Stimulated activated naive CD8-positive, alpha-beta T cell treated with anti-CD3 and anti-CD28 coated beads, Interleukin-15, amount 100 ng/mL, for 72 hours (primary cell): ENCODE results near the gene ADM2.
A peak's percentile ranks its signal among the peaks of the same experiment; 100 is the strongest.

Experiments
- ATAC-seq: fragments of 150-1000 bp; cut with Tn5 transposase; 2 replicates; pipeline ENCODE4 v1.10.0; 2021; ENCODE audit warnings: mild to moderate bottlenecking, moderate library complexity
- DNase-seq, 2 donors: peaks; one replicate each; pipeline ENCODE4 v3.0.0; 2021 to 2022
- H3K27ac Mint-ChIP-seq, 2 donors: one replicate each; pipeline ENCODE4 v1.8.0; 2022; ENCODE audit warnings: mild to moderate bottlenecking in 2 of 2, mixed read lengths in 2 of 2, moderate library complexity in 2 of 2
- H3K27me3 Mint-ChIP-seq: one replicate; pipeline ENCODE4 v1.8.0; 2022; ENCODE audit warnings: mixed read lengths
- H3K4me1 Mint-ChIP-seq: one replicate; pipeline ENCODE4 v1.8.0; 2022; ENCODE audit warnings: mild to moderate bottlenecking, mixed read lengths
- H3K4me3 Mint-ChIP-seq, 2 donors: one replicate each; pipeline ENCODE4 v1.8.0; 2022; ENCODE audit warnings: mild to moderate bottlenecking in 2 of 2, mixed read lengths in 2 of 2, moderate library complexity in 1 of 2
- H3K9me3 Mint-ChIP-seq, 2 donors: one replicate each; pipeline ENCODE4 v1.8.0; 2022; ENCODE audit warnings: mixed read lengths in 2 of 2

ADM2 gene

DNA sequence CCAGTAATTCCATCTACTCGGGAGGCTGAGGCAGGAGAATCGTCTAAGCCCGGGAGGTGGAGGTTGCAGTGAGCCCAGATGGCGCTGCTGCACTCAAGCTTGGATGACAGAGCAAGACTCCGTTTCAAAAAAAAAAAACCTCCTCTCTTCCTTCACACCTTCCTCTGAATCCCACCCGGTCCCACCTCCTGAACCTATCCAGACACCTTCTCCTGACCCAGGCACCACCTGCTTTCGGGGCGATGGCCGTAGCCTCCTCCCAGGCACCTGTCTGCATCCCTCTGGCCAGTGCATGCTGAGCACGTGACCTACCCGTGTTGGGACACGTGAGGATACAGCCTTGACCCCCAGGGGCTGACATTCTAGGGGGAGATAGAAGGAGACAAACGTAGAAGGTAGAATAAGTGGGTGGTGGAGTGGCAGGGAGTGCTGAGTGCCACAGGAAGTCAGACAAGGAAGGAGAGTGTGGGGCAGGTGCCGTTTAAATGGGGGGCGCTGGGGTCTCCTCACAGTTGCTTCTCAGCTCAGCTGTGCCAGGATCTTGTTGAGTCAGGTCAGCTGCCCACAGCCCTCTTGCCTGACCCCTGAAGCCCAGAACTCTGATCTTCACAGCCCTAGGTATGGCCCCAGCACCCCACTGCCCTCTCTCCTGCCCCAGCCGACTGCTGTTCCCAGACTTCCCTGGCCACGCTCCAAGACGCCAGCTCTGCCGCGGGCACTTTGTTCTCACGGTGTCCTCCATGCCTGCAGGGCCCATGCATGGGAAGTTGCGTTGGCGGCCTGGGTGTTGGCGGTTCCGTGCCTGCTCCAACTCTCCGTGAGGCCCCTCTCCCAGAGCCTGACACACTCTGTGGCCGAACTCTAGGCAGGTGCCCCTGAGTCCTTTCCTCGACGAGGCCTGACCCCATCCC lies 4.1 kb downstream of the ADM2 start:
- DNase-seq (no peak), ATAC-seq (no peak)
- no peak overlapping the region for H3K4me3 Mint-ChIP-seq
- peaks cover 31% of the 10 kb centered on the region for H3K4me1 Mint-ChIP-seq
- H3K27ac Mint-ChIP-seq = no peak overlapping the region
- no peaks in the 10 kb centered on the region for H3K9me3 Mint-ChIP-seq
- peaks cover 16% of the 10 kb centered on the region for H3K27me3 Mint-ChIP-seq

DNA sequence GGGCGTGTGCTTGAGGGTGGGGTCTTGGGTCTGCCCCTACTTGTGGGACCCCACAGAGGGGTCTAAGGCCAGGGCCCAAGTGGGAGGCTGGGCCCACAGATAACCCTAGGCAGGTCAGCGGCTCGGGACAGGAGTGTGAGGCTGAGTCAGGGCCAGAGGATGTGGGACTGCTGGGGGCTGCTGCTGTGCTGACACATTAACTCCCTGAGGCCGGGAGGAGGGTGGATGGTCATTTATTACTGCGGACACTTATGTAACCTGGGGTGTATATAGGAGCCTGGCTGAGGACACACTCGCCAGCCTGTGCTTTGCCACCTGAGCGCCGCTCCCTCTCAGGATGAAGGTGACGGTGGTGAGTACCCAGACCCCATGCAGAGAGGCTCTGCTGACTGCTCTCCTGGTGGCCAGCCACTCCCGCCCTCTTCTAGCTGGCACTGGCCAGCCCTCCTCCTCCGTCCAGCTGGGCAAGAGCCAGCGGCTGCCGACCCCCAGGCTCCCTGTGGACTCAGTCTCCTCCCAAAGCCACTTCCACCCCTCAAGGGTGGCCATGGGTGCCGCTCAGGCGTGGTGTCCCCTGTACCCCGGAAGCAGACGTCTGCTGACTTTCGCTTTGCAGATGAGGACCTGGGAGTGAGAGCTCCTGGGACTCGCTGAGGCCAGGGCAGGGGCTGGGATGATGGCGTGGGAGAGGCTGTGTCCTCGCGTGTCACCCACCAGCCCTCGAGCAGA lies 5.4 kb downstream of the ADM2 start, which contains the start of gene MIOX:
Gene MIOX, plus strand, starts transcription at position 299 of the 729 bp plus-strand sequence. Its CDS starts 39 bp downstream, at position 338.
- no peak for ATAC-seq
- Mint-ChIP-seq H3K27ac (peak within 1 kb of the TSS; percentile 9 to 36), H3K9me3 (no peaks in the 10 kb centered on the region), H3K4me1 (peaks cover 37% of the 10 kb centered on the region), H3K27me3 (peaks cover 12% of the 10 kb centered on the region), H3K4me3 (no peak within 1 kb of the TSS)
- DNase-seq = no peak

DNA sequence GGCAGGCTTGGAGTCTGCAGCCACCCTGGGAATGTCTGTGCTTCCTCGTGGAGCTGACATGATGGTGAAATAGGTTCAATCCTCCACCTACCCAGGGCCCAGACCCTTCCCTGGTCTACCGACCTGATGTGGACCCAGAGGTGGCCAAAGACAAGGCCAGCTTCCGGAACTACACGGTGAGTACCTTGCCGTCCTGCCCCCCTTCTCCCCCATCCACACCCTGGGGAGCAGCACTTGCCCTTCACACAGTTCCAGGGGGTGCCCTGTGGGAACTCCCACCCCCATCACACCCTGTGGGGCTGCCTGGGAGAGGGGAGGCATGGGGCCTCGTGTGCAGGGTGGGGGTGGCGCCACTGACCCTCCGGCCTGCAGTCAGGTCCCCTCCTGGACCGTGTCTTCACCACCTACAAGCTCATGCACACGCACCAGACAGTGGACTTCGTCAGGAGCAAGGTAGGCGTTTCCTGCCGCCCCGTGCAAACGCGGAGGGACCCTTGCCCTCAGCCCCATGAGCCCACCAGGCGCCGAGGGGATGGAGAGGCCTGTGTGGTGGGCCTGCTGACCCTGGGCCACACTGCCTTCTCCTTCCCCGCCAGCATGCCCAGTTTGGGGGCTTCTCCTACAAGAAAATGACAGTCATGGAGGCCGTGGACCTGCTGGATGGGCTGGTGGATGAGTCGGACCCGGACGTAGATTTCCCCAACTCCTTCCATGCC lies 6.1 kb downstream of the ADM2 start:
- peak; percentile 39 for ATAC-seq
- Mint-ChIP-seq H3K4me1 (peaks cover 37% of the 10 kb centered on the region), H3K27ac (no peak overlapping the region)

GRCh38 chr22:50488006-50488677 lies 6.8 kb downstream of the ADM2 start:
- Mint-ChIP-seq H3K9me3 (no peaks in the 10 kb centered on the region), H3K27ac (no peak overlapping the region)
- ATAC-seq = no peak

More for the DNA sequence above, 6.1 kb downstream of the ADM2 start:
- no peak for DNase-seq
- Mint-ChIP-seq H3K27me3 (peaks cover 12% of the 10 kb centered on the region), H3K4me3 (no peak overlapping the region), H3K9me3 (no peaks in the 10 kb centered on the region)

DNA sequence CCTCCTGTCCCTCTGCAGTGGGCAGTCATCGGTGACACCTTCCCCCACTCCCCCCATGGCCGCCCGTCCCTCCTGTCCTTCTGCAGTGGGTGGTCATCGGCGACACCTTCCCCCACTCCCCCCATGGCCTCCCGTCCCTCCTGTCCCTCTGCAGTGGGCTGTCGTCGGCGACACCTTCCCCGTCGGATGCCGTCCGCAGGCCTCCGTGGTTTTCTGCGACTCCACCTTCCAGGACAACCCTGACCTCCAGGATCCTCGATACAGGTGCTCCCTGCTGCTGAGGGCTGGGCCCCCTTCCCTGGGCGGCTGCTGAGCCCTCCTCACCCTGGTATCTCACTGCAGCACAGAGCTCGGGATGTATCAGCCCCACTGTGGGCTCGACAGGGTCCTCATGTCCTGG lies 7.5 kb downstream of the ADM2 start:
- DNase-seq (no peak), ATAC-seq (no peak)
- Mint-ChIP-seq H3K27me3 (peaks cover 12% of the 10 kb centered on the region), H3K27ac (no peak overlapping the region), H3K4me3 (no peak overlapping the region), H3K9me3 (no peaks in the 10 kb centered on the region), H3K4me1 (peaks cover 28% of the 10 kb centered on the region)

More at GRCh38 chr22:50488006-50488677, 6.8 kb downstream of the ADM2 start:
- Mint-ChIP-seq H3K4me1 (peaks cover 32% of the 10 kb centered on the region), H3K4me3 (no peak overlapping the region), H3K27me3 (peaks cover 12% of the 10 kb centered on the region)
- DNase-seq = no peak

GRCh38 chr22:50489363-50490243 lies 8.3 kb downstream of the ADM2 start:
- DNase-seq (no peak), ATAC-seq (no peak)
- Mint-ChIP-seq H3K27me3 (peaks cover 12% of the 10 kb centered on the region), H3K4me1 (peaks cover 24% of the 10 kb centered on the region), H3K4me3 (no peak overlapping the region), H3K27ac (no peak overlapping the region), H3K9me3 (no peaks in the 10 kb centered on the region)

DNA sequence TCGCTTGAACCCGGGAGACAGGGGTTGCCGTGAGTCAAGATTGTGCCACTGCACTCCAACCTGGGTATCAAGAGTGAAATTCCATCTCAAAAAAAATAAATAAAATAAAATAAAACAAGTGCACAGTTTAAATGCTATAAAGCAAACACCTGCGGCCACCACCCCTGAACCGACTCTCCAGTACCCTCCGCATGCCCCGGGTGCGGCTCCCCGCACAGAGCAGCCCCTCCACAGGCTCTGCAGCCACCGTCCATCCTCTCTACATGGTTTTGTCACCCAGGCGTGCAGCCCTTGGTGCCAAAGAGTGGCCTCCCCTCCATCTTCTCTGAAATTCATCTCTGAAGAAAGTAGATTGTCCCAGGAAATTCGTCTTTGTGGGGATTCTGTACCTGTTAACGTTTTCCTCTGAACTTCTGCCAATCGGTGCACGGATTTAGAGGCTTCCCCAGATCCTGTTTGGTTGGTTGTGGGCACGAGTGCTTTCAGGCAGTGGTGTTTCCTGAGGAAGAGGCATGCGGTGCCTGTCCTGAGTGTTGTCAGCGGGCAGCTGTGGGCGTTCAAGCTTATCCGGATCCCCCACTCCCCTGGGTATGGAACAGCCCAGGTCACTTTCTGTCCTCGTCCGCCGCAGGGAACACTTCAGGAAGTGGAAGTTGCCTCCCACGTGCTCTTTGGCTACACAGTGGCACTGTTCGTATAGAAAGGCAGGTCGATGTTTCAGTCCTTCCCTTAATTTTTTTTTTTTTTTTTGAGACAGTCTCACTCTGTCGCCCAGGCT lies 9.4 kb downstream of the ADM2 start:
- ATAC-seq (peak; percentile 36), DNase-seq (no peak)
- H3K9me3 Mint-ChIP-seq = no peaks in the 10 kb centered on the region
- peak overlapping the region; percentile 56 to 62 for H3K4me3 Mint-ChIP-seq
- H3K4me1 Mint-ChIP-seq = peaks cover 17% of the 10 kb centered on the region
- peaks cover 8% of the 10 kb centered on the region for H3K27me3 Mint-ChIP-seq
- H3K27ac Mint-ChIP-seq = peak overlapping the region in 1 of 2 donors; percentile 78

DNA sequence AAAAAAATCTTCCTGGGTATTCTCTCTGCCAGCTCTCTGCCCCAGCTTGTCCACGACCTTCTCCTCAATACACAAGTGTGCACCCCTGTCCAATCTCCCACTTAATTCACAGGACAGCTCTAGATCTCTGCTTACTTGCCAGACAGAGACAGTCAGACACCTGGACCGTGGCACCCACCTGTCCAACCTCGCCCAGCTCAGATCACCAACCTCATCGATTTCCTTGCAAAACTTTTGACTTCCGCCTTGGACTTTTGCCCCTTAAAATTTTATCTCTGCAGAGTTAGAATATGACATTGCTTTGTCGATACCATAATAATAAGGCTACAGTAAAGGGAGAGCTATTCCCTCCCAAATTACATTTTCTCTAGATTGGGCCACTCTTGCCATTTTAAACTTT lies 15.8 kb downstream of the ADM2 start:
- DNase-seq (no peak), ATAC-seq (no peak)
- Mint-ChIP-seq H3K27me3 (no peaks in the 10 kb centered on the region), H3K9me3 (no peaks in the 10 kb centered on the region), H3K27ac (no peak overlapping the region), H3K4me1 (peaks cover 11% of the 10 kb centered on the region), H3K4me3 (no peak overlapping the region)

GRCh38 chr22:50498322-50498890 lies 17.1 kb downstream of the ADM2 start:
- no peak overlapping the region for H3K4me3 Mint-ChIP-seq
- peak; percentile 65 to 69 for DNase-seq
- peaks cover 11% of the 10 kb centered on the region for H3K4me1 Mint-ChIP-seq
- H3K9me3 Mint-ChIP-seq = no peaks in the 10 kb centered on the region
- H3K27me3 Mint-ChIP-seq = no peaks in the 10 kb centered on the region
- peak; percentile 88 for ATAC-seq
- no peak overlapping the region for H3K27ac Mint-ChIP-seq

DNA sequence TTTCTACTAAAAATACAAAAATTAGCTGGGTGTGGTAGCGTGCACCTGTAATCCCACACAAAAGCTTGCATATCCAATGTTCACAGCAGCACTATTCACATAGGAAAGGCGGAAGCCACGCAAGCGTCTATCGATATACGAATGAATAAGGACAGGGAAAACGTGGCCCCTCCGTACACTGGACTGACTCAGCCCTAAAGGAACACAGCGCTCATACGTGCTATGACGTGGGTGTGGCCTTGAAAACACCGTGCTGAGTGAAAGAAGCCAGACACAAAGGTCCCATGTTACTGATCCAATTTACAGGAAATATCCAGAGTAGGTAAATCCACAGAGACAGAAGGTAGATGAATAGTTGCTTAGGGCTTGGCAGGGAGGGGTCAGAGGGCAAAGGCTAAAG lies 19.1 kb downstream of the ADM2 start:
- Mint-ChIP-seq H3K9me3 (no peaks in the 10 kb centered on the region), H3K27ac (no peak overlapping the region), H3K4me3 (no peak overlapping the region), H3K27me3 (no peaks in the 10 kb centered on the region), H3K4me1 (peaks cover 15% of the 10 kb centered on the region)
- ATAC-seq (no peak), DNase-seq (no peak)

- Mint-ChIP-seq H3K27me3 (no peaks in the 10 kb centered on the region), H3K4me3 (no peak overlapping the region), H3K27ac (no peak overlapping the region), H3K4me1 (peaks cover 31% of the 10 kb centered on the region), H3K9me3 (no peaks in the 10 kb centered on the region)
- no peak for DNase-seq
- no peak for ATAC-seq
Measured at GRCh38 chr22:50502096-50502495, 20.8 kb downstream of the ADM2 start.

- H3K27me3 Mint-ChIP-seq = no peaks in the 10 kb centered on the region
- no peak overlapping the region for H3K4me3 Mint-ChIP-seq
- H3K9me3 Mint-ChIP-seq = no peaks in the 10 kb centered on the region
- H3K4me1 Mint-ChIP-seq = peaks cover 28% of the 10 kb centered on the region
- H3K27ac Mint-ChIP-seq = no peak overlapping the region
- no peak for DNase-seq
- no peak for ATAC-seq
Measured at GRCh38 chr22:50502628-50503474, 21.5 kb downstream of the ADM2 start.
